GM19023 (cell line): ENCODE measurements around the gene TM4SF20.

Experiments used
- ATAC-seq: cut with Tn5 transposase; IDR thresholded peaks from one replicate; pipeline ENCODE4 v1.9.1; 2021; ENCODE audit warnings: mild to moderate bottlenecking, moderate library complexity; ENCODE audit not compliant: unreplicated experiment

The TM4SF20 gene

GRCh38 chr2:227323818-227324217 lies 55.3 kb downstream of the TM4SF20 start:
- ATAC-seq = no peak

- no peak for ATAC-seq
Measured at GRCh38 chr2:227322530-227323205, 56.4 kb downstream of the TM4SF20 start.

GRCh38 chr2:227320305-227321094 lies 58.6 kb downstream of the TM4SF20 start:
- ATAC-seq = no peak

- ATAC-seq = no peak
Measured at GRCh38 chr2:227317834-227318233, 61.3 kb downstream of the TM4SF20 start.

GRCh38 chr2:227313310-227313709 lies 65.8 kb downstream of the TM4SF20 start:
- no peak for ATAC-seq

- ATAC-seq = no peak
Measured at GRCh38 chr2:227312579-227312978, 66.5 kb downstream of the TM4SF20 start.
